ENCODE data around the gene DIP2A. TPM values are rescaled to one million over a fixed set of nuclear protein-coding genes. Genes with fewer than 3 reads are reported as not detected.

The DIP2A gene
- total RNA-seq, 1 donor from 2014 or later, result 27.9 TPM

- Mint-ChIP-seq H3K4me3 (ENCODE audit: unreplicated experiment) (no peak overlapping the region), H3K9me3 (ENCODE audit: low read depth) (peaks cover 9% of the 10 kb centered on the region), H3K27ac (ENCODE audit: unreplicated experiment) (no peak overlapping the region), H3K36me3 (ENCODE audit: low read depth) (no peaks in the 10 kb centered on the region), H3K27me3 (ENCODE audit: low read depth) (no peaks in the 10 kb centered on the region), H3K4me1 (ENCODE audit: low read depth) (no peaks in the 10 kb centered on the region)
- no peak for DNase-seq (ENCODE audit: low spot score)
- no peak for TF ChIP-seq CTCF (IDR thresholded peaks at IDR 0.05)
These were observed 154.7 kb downstream of the DIP2A start for GRCh38 chr21:46613391-46613790.

GRCh38 chr21:46616050-46616449 lies 157.4 kb downstream of the DIP2A start:
- Mint-ChIP-seq H3K9me3 (ENCODE audit: low read depth) (peaks cover 23% of the 10 kb centered on the region), H3K4me3 (ENCODE audit: unreplicated experiment) (no peak overlapping the region), H3K36me3 (ENCODE audit: low read depth) (peaks cover 2% of the 10 kb centered on the region), H3K27ac (ENCODE audit: unreplicated experiment) (no peak overlapping the region), H3K4me1 (ENCODE audit: low read depth) (peaks cover 19% of the 10 kb centered on the region), H3K27me3 (ENCODE audit: low read depth) (no peaks in the 10 kb centered on the region)
- no peak for DNase-seq (ENCODE audit: low spot score)
- TF ChIP-seq CTCF (IDR thresholded peaks at IDR 0.05), result no peak

- no peak for DNase-seq (ENCODE audit: low spot score)
- no peak for TF ChIP-seq CTCF (IDR thresholded peaks at IDR 0.05)
- no peak overlapping the region for H3K27ac Mint-ChIP-seq (ENCODE audit: unreplicated experiment)
- no peaks in the 10 kb centered on the region for H3K27me3 Mint-ChIP-seq (ENCODE audit: low read depth)
- peaks cover 23% of the 10 kb centered on the region for H3K9me3 Mint-ChIP-seq (ENCODE audit: low read depth)
- H3K4me1 Mint-ChIP-seq (ENCODE audit: low read depth), result peaks cover 25% of the 10 kb centered on the region
- H3K36me3 Mint-ChIP-seq (ENCODE audit: low read depth), result peaks cover 2% of the 10 kb centered on the region
- no peak overlapping the region for H3K4me3 Mint-ChIP-seq (ENCODE audit: unreplicated experiment)
These were observed 158.0 kb downstream of the DIP2A start for GRCh38 chr21:46616656-46617055.

- TF ChIP-seq CTCF (IDR thresholded peaks at IDR 0.05), result no peak
- Mint-ChIP-seq H3K4me3 (ENCODE audit: unreplicated experiment) (no peak overlapping the region), H3K27ac (ENCODE audit: unreplicated experiment) (no peak overlapping the region), H3K9me3 (ENCODE audit: low read depth) (peaks cover 23% of the 10 kb centered on the region), H3K27me3 (ENCODE audit: low read depth) (no peaks in the 10 kb centered on the region), H3K4me1 (ENCODE audit: low read depth) (peaks cover 33% of the 10 kb centered on the region), H3K36me3 (ENCODE audit: low read depth) (peaks cover 2% of the 10 kb centered on the region)
- no peak for DNase-seq (ENCODE audit: low spot score)
These were observed 158.8 kb downstream of the DIP2A start for GRCh38 chr21:46617267-46618051.

GRCh38 chr21:46618738-46619379 lies 160.2 kb downstream of the DIP2A start:
- Mint-ChIP-seq H3K4me1 (ENCODE audit: low read depth) (peaks cover 41% of the 10 kb centered on the region), H3K27ac (ENCODE audit: unreplicated experiment) (peak overlapping the region; percentile 93), H3K36me3 (ENCODE audit: low read depth) (peaks cover 2% of the 10 kb centered on the region), H3K9me3 (ENCODE audit: low read depth) (peaks cover 23% of the 10 kb centered on the region), H3K4me3 (ENCODE audit: unreplicated experiment) (no peak overlapping the region), H3K27me3 (ENCODE audit: low read depth) (no peaks in the 10 kb centered on the region)
- no peak for TF ChIP-seq CTCF (IDR thresholded peaks at IDR 0.05)
- DNase-seq (ENCODE audit: low spot score), result no peak

Other genes starting within 250 kb of the DIP2A start
- 93.2 to 110 TPM (median 107 TPM) in 3 replicates for gene LSS, start 230.1 kb upstream of the DIP2A start, total RNA-seq
- gene MCM3AP, start 173.3 kb upstream of the DIP2A start, total RNA-seq, result 86.4 to 106 TPM (median 87.2 TPM) in 3 replicates
- 10.6 to 16.0 TPM (median 13.1 TPM) in 3 replicates for gene YBEY, start 172.5 kb upstream of the DIP2A start, total RNA-seq
- gene C21orf58, start 135.0 kb upstream of the DIP2A start, total RNA-seq, result 5.0 to 13.9 TPM (median 5.6 TPM) in 3 replicates
- gene PCNT, start 134.7 kb upstream of the DIP2A start, total RNA-seq, result 29.9 to 41.0 TPM (median 37.3 TPM) in 3 replicates
- gene S100B, start 146.2 kb downstream of the DIP2A start, total RNA-seq, result 0.41 TPM in 1 of 3 replicates, not detected in the others
- 122 to 129 TPM (median 128 TPM) in 3 replicates for gene PRMT2, start 176.8 kb downstream of the DIP2A start, total RNA-seq

Measured in chondrocyte (in vitro differentiated cells).